HG03354 (cell line): Measurements from ENCODE around the gene NDUFA8.

Source experiments
- ATAC-seq: cut with Tn5 transposase; IDR thresholded peaks from one replicate; pipeline ENCODE4 v1.9.1; 2021; ENCODE audit warnings: mild to moderate bottlenecking; ENCODE audit not compliant: unreplicated experiment, poor library complexity, severe bottlenecking

Gene NDUFA8

GRCh38 chr9:122186777-122187470, 27.3 kb upstream of the NDUFA8 start:
- no peak for ATAC-seq

- no peak for ATAC-seq
Measured at GRCh38 chr9:122186301-122186700, 26.7 kb upstream of the NDUFA8 start.

GRCh38 chr9:122184551-122184950, 25.0 kb upstream of the NDUFA8 start:
- ATAC-seq = no peak

GRCh38 chr9:122183501-122183900, 23.9 kb upstream of the NDUFA8 start:
- no peak for ATAC-seq

GRCh38 chr9:122180633-122181032, 21.1 kb upstream of the NDUFA8 start:
- ATAC-seq = no peak

GRCh38 chr9:122179690-122180074, 20.1 kb upstream of the NDUFA8 start:
- no peak for ATAC-seq

GRCh38 chr9:122179054-122179689, 19.6 kb upstream of the NDUFA8 start:
- ATAC-seq = no peak

- ATAC-seq = no peak
Measured at GRCh38 chr9:122176916-122177315, 17.3 kb upstream of the NDUFA8 start.

- ATAC-seq = no peak
Measured at GRCh38 chr9:122173670-122174069, 14.1 kb upstream of the NDUFA8 start.

GRCh38 chr9:122172131-122172530, 12.6 kb upstream of the NDUFA8 start:
- no peak for ATAC-seq

- ATAC-seq = no peak
Measured at GRCh38 chr9:122168356-122168755, 8.8 kb upstream of the NDUFA8 start.

GRCh38 chr9:122164286-122164685, 4.7 kb upstream of the NDUFA8 start:
- ATAC-seq = no peak

GRCh38 chr9:122162415-122162814, 2.8 kb upstream of the NDUFA8 start:
- ATAC-seq = no peak

- peak; percentile 1 for ATAC-seq
Measured at GRCh38 chr9:122159925-122160246, 307 bp upstream of the NDUFA8 start.

- peak; percentile 56 for ATAC-seq
Measured at GRCh38 chr9:122158202-122158601, 1.4 kb downstream of the NDUFA8 start.

GRCh38 chr9:122155796-122156195, 3.8 kb downstream of the NDUFA8 start:
- no peak for ATAC-seq

GRCh38 chr9:122151267-122151828, 8.2 kb downstream of the NDUFA8 start:
- ATAC-seq = no peak

- no peak for ATAC-seq
Measured at GRCh38 chr9:122145592-122145863, 14.1 kb downstream of the NDUFA8 start.

- ATAC-seq = no peak
Measured at GRCh38 chr9:122144836-122145591, 14.6 kb downstream of the NDUFA8 start.

- ATAC-seq = no peak
Measured at GRCh38 chr9:122143876-122144405, 15.6 kb downstream of the NDUFA8 start.

- no peak for ATAC-seq
Measured at GRCh38 chr9:122143296-122143695, 16.3 kb downstream of the NDUFA8 start.
